Measurements from ENCODE around the gene OBSCN. TPM values are rescaled to one million over a fixed set of nuclear protein-coding genes. Genes with fewer than 3 reads are reported as not detected.

Gene OBSCN
- total RNA-seq, 1 donor from 2014 or later: 5.1 TPM

GRCh38 chr1:228210076-228210651 is 2.3 kb downstream of the OBSCN start:
- Histone ChIP-seq H3K79me2 (ENCODE audit: low read depth) (no peaks in the 10 kb centered on the region), H3F3A (ENCODE audit: low read depth) (no peaks in the 10 kb centered on the region), H2AFZ (replicated peaks) (no peak overlapping the region), H4K20me1 (ENCODE audit: low read depth) (peaks cover 7% of the 10 kb centered on the region), H3K4me2 (no peak overlapping the region), H3K4me3 (no peak overlapping the region), H3K36me3 (no peaks in the 10 kb centered on the region), H3K9me3 (ENCODE audit: low read depth) (no peaks in the 10 kb centered on the region), H3K9ac (no peak overlapping the region), H3K27ac (no peak overlapping the region), H3K27me3 (peaks cover 13% of the 10 kb centered on the region), H3K4me1 (peaks cover 16% of the 10 kb centered on the region)
- peaks cover 11% of the 10 kb centered on the region for H3K4me1 Mint-ChIP-seq
- no peak overlapping the region for H3K4me3 Mint-ChIP-seq
- H3K27ac Mint-ChIP-seq: no peak overlapping the region
- no peaks in the 10 kb centered on the region for H3K36me3 Mint-ChIP-seq
- TF ChIP-seq CTCF (IDR thresholded peaks at IDR 0.05) (no peak), EZH2phosphoT487 (IDR thresholded peaks at IDR 0.05) (no peak), EZH2 (IDR thresholded peaks at IDR 0.05) (no peak)
- peak; percentile 59 for DNase-seq (ENCODE audit: low spot score)
- peaks cover 2% of the 10 kb centered on the region for H3K27me3 Mint-ChIP-seq (ENCODE audit: insufficient read depth, low read depth)
- no peaks in the 10 kb centered on the region for H3K9me3 Mint-ChIP-seq

- H3K9me3 ChIP-seq (ENCODE audit: low read depth): no peaks in the 10 kb centered on the region
- no peak overlapping the region for H2AFZ ChIP-seq (replicated peaks)
- no peak for TF ChIP-seq EZH2phosphoT487 (IDR thresholded peaks at IDR 0.05)
- no peak for TF ChIP-seq CTCF (IDR thresholded peaks at IDR 0.05)
- no peak for TF ChIP-seq EZH2 (IDR thresholded peaks at IDR 0.05)
- peaks cover 12% of the 10 kb centered on the region for H3K4me1 ChIP-seq
- Mint-ChIP-seq H3K27ac (no peak overlapping the region), H3K4me3 (peak overlapping the region; percentile 70), H3K36me3 (no peaks in the 10 kb centered on the region), H3K27me3 (ENCODE audit: insufficient read depth, low read depth) (peaks cover 2% of the 10 kb centered on the region), H3K4me1 (peaks cover 5% of the 10 kb centered on the region), H3K9me3 (no peaks in the 10 kb centered on the region)
- DNase-seq (ENCODE audit: low spot score): no peak
- H3K27ac ChIP-seq: no peak overlapping the region
- H3K36me3 ChIP-seq: no peaks in the 10 kb centered on the region
- no peak overlapping the region for H3K9ac ChIP-seq
- H4K20me1 ChIP-seq (ENCODE audit: low read depth): peaks cover 7% of the 10 kb centered on the region
- peaks cover 13% of the 10 kb centered on the region for H3K27me3 ChIP-seq
- H3K4me3 ChIP-seq: no peak overlapping the region
- H3F3A ChIP-seq (ENCODE audit: low read depth): no peaks in the 10 kb centered on the region
- H3K4me2 ChIP-seq: no peak overlapping the region
- no peaks in the 10 kb centered on the region for H3K79me2 ChIP-seq (ENCODE audit: low read depth)
Observed at GRCh38 chr1:228210712-228211530, 3.1 kb downstream of the OBSCN start.

GRCh38 chr1:228211531-228212414 is 3.9 kb downstream of the OBSCN start:
- Histone ChIP-seq H3K9me3 (ENCODE audit: low read depth) (no peaks in the 10 kb centered on the region), H3F3A (ENCODE audit: low read depth) (no peaks in the 10 kb centered on the region), H3K4me1 (peaks cover 8% of the 10 kb centered on the region), H2AFZ (replicated peaks) (no peak overlapping the region), H3K4me2 (no peak overlapping the region), H3K27ac (no peak overlapping the region), H3K36me3 (no peaks in the 10 kb centered on the region), H4K20me1 (ENCODE audit: low read depth) (peaks cover 7% of the 10 kb centered on the region), H3K4me3 (no peak overlapping the region), H3K79me2 (ENCODE audit: low read depth) (no peaks in the 10 kb centered on the region), H3K27me3 (peaks cover 13% of the 10 kb centered on the region), H3K9ac (no peak overlapping the region)
- Mint-ChIP-seq H3K27ac (no peak overlapping the region), H3K4me1 (no peaks in the 10 kb centered on the region), H3K36me3 (no peaks in the 10 kb centered on the region), H3K27me3 (ENCODE audit: insufficient read depth, low read depth) (peaks cover 2% of the 10 kb centered on the region), H3K9me3 (no peaks in the 10 kb centered on the region), H3K4me3 (peak overlapping the region; percentile 70)
- no peak for DNase-seq (ENCODE audit: low spot score)
- no peak for TF ChIP-seq EZH2phosphoT487 (IDR thresholded peaks at IDR 0.05)
- no peak for TF ChIP-seq CTCF (IDR thresholded peaks at IDR 0.05)
- no peak for TF ChIP-seq EZH2 (IDR thresholded peaks at IDR 0.05)
